Thyroid gland (tissue), 4 donors: ENCODE data around the gene VSTM1. TPM values are rescaled to one million over a fixed set of nuclear protein-coding genes. Genes with fewer than 3 reads are reported as not detected.

ENCODE experiments used
- DNase-seq, 2 donors: peaks; one replicate each; pipeline ENCODE4 v3.0.0-alpha.2; 2019
- H3K27ac ChIP-seq, 3 donors: fragments of 200-600 bp; sonication (generic); 1 replicate in 2 of 3; 2 replicates in 1 of 3; pipeline ENCODE4 v1.5.1; 2016 to 2019; ENCODE audit warnings: mild to moderate bottlenecking in 1 of 3, moderate library complexity in 1 of 3
- H3K27me3 ChIP-seq: fragments of 200-600 bp; sonication (generic); one replicate; pipeline ENCODE4 v1.5.1; 2019
- H3K36me3 ChIP-seq, 2 donors: fragments of 200-600 bp; sonication (generic); one replicate each; pipeline ENCODE4 v1.5.1; 2016 to 2019
- H3K4me1 ChIP-seq, 2 donors: fragments of 200-600 bp; sonication (generic); one replicate each; pipeline ENCODE4 v1.5.1; 2017 to 2019
- H3K4me3 ChIP-seq, 3 donors: fragments of 200-600 bp; sonication (generic); replicated peaks in 1 of 3; 1 replicate in 2 of 3; 2 replicates in 1 of 3; pipeline ENCODE4 v1.5.1; 2016; ENCODE audit warnings: mild to moderate bottlenecking in 1 of 3
- H3K9me3 ChIP-seq: fragments of 200-600 bp; sonication (generic); one replicate; pipeline ENCODE4 v1.5.1; 2017
- CTCF ChIP-seq, 6 experiments: fragments of 200-600 bp in 3 of 6; fragments of 450-650 bp in 3 of 6; sonication (generic) in 3 of 6; IDR thresholded peaks; one replicate each; pipeline ENCODE4 v1.5.1; 2016 to 2019; ENCODE audit warnings: antibody characterized with exemption in 6 of 6, mild to moderate bottlenecking in 2 of 6, inconsistent platforms in 1 of 6, moderate library complexity in 1 of 6
- POLR2A ChIP-seq, 2 donors: fragments of 450-650 bp; IDR thresholded peaks; one replicate each; pipeline ENCODE4 v1.6.1; 2017; ENCODE audit warnings: antibody characterized with exemption in 2 of 2, mild to moderate bottlenecking in 2 of 2, moderate library complexity in 1 of 2
- WGBS, 2 donors: methylation state at CpG; one replicate each; pipeline ENCODE4 v1.1.5; 2017; 5-methylcytosine and 5-hydroxymethylcytosine counted together
- intact Hi-C: fragments of 100-400 bp; cut with DNase I; formaldehyde crosslinking; loops from one replicate; pipeline ENCODE4 v1.15.1; 2023
- small RNA-seq: library from RNA; depleted of rRNA; stranded (forward); fragments of <200 nt; gene quantifications from one replicate; pipeline ENCODE3, GENCODE V24; 2016
- total RNA-seq, 4 donors: library from RNA; depleted of rRNA; stranded (reverse); fragments of >200 nt; gene quantifications; one replicate each; pipeline ENCODE4 v1.2.3, GENCODE V29; 2016

The VSTM1 gene
- total RNA-seq, 4 donors from 2014 or later, result not detected

GRCh38 chr19:53992211-53992610, 71.5 kb downstream of the VSTM1 start:
- H3K27ac ChIP-seq, result no peak overlapping the region
- intact Hi-C loops, result no loop called here
- no peaks in the 10 kb centered on the region for H3K9me3 ChIP-seq
- H3K4me1 ChIP-seq, result peaks cover 0 to 8% of the 10 kb centered on the region in 2 donors
- no peak overlapping the region for H3K4me3 ChIP-seq
- H3K36me3 ChIP-seq, result no peaks in the 10 kb centered on the region
- DNase-seq, result no peak
- TF ChIP-seq CTCF (IDR thresholded peaks at IDR 0.05) (no peak), POLR2A (IDR thresholded peaks at IDR 0.05) (no peak)
- WGBS, 2 donors, result 67 to 71% methylated on average over 9 of the region's 9 CpGs
- peaks cover 22% of the 10 kb centered on the region for H3K27me3 ChIP-seq

GRCh38 chr19:53991224-53992113, 72.2 kb downstream of the VSTM1 start, which contains the start of gene CACNG6:
Gene CACNG6 (plus strand): TSS chr19:53991637. CDS start chr19:53992878, 1,241 bp downstream.
- no peaks in the 10 kb centered on the region for H3K9me3 ChIP-seq
- TF ChIP-seq POLR2A (IDR thresholded peaks at IDR 0.05) (no peak), CTCF (IDR thresholded peaks at IDR 0.05) (no peak)
- peaks cover 22% of the 10 kb centered on the region for H3K27me3 ChIP-seq
- intact Hi-C loops, result no loop called here
- peaks cover 0 to 8% of the 10 kb centered on the region in 2 donors for H3K4me1 ChIP-seq
- H3K36me3 ChIP-seq, result no peaks in the 10 kb centered on the region
- DNase-seq, result no peak
- no peak within 1 kb of the TSS for H3K27ac ChIP-seq
- WGBS, 2 donors, result 10 to 22% methylated on average over 10 to 24 of the region's 66 CpGs
- H3K4me3 ChIP-seq, result no peak within 1 kb of the TSS

Small RNA genes within 50 kb of the gene (small RNA-seq; reads per million reads assigned to genes)
- not detected for gene AC012314.20

Other genes with a start within 250 kb of the VSTM1 start
- gene NLRP12, start 239.6 kb downstream of the VSTM1 start, total RNA-seq, result under 1 TPM in 3 of 4 donors, not detected in 1; 0.11 to 0.59 (median 0.27) TPM
- 10 to 100 TPM; 16.4 to 37.8 (median 21.8) TPM for gene MYADM, start 196.0 kb downstream of the VSTM1 start, total RNA-seq
- not detected for gene PRKCG, start 181.7 kb downstream of the VSTM1 start, total RNA-seq
- gene CACNG7, start 154.6 kb downstream of the VSTM1 start, total RNA-seq, result not detected
- gene CACNG8, start 101.0 kb downstream of the VSTM1 start, total RNA-seq, result not detected
- not detected for gene CACNG6, start 72.3 kb downstream of the VSTM1 start, total RNA-seq
- gene TARM1, start 17.5 kb upstream of the VSTM1 start, total RNA-seq, result not detected
- gene OSCAR, start 36.9 kb upstream of the VSTM1 start, total RNA-seq, result 1 to 10 TPM in 1 of 4 donors, under 1 TPM in 2, not detected in 1; 0.39 to 1.1 (median 0.96) TPM
- gene NDUFA3, start 39.0 kb upstream of the VSTM1 start, total RNA-seq, result 100 to 1,000 TPM in 1 of 4 donors, 10 to 100 TPM in 3; 17.7 to 100 (median 52.7) TPM
- 10 to 100 TPM in 3 of 4 donors, 1 to 10 TPM in 1; 7.7 to 17.9 (median 13.5) TPM for gene TFPT, start 51.8 kb upstream of the VSTM1 start, total RNA-seq
- gene PRPF31, start 51.9 kb upstream of the VSTM1 start, total RNA-seq, result 10 to 100 TPM; 53.6 to 66.7 (median 57.1) TPM
- 10 to 100 TPM; 22.4 to 30.3 (median 29.8) TPM for gene CNOT3, start 73.9 kb upstream of the VSTM1 start, total RNA-seq
- gene LENG1, start 95.8 kb upstream of the VSTM1 start, total RNA-seq, result 10 to 100 TPM in 1 of 4 donors, 1 to 10 TPM in 3; 6.3 to 14.5 (median 8.2) TPM
- gene TMC4, start 109.3 kb upstream of the VSTM1 start, total RNA-seq, result 10 to 100 TPM; 42.6 to 91.7 (median 68.5) TPM
- 100 to 1,000 TPM in 1 of 4 donors, 10 to 100 TPM in 3; 47.3 to 101 (median 69.0) TPM for gene MBOAT7, start 125.7 kb upstream of the VSTM1 start, total RNA-seq
- 100 to 1,000 TPM in 1 of 4 donors, 10 to 100 TPM in 3; 58.1 to 102 (median 82.0) TPM for gene TSEN34, start 127.4 kb upstream of the VSTM1 start, total RNA-seq
- gene RPS9, start 137.0 kb upstream of the VSTM1 start, total RNA-seq, result 1,000 to 10,000 TPM; 1,847 to 2,152 (median 2,039) TPM
- gene LILRB3, start 159.1 kb upstream of the VSTM1 start, total RNA-seq, result 10 to 100 TPM in 2 of 4 donors, 1 to 10 TPM in 1, under 1 TPM in 1; 0.56 to 16.1 (median 10.1) TPM
- gene LILRA6, start 178.9 kb upstream of the VSTM1 start, total RNA-seq, result 1 to 10 TPM in 2 of 4 donors, under 1 TPM in 1, not detected in 1; 0.46 to 1.6 (median 1.1) TPM
- 10 to 100 TPM in 1 of 4 donors, 1 to 10 TPM in 3; 2.0 to 11.4 (median 5.9) TPM for gene LILRB5, start 193.4 kb upstream of the VSTM1 start, total RNA-seq
- 1 to 10 TPM in 2 of 4 donors, under 1 TPM in 2; 0.67 to 2.0 (median 1.1) TPM for gene LILRB2, start 217.2 kb upstream of the VSTM1 start, total RNA-seq
- gene LILRA5, start 249.3 kb upstream of the VSTM1 start, total RNA-seq, result under 1 TPM in 2 of 4 donors, not detected in 2; 0.45 to 0.81 TPM